Activated CD4-positive, alpha-beta T cell treated with anti-CD3 and anti-CD28 coated beads for 36 hours (primary cell): Measurements from ENCODE around the gene FAHD2B. TPM values are rescaled to one million over a fixed set of nuclear protein-coding genes. Genes with fewer than 3 reads are reported as not detected.
"Not testable (repeated sequence)": the region's sequence is repeated elsewhere in the genome, so short reads cannot be mapped to it uniquely, and the experiment has no call there.

ENCODE experiments used
- ATAC-seq: fragments of 200-7000 bp; cut with Tn5 transposase; one replicate; pipeline ENCODE4 v1.10.0; 2021; ENCODE audit warnings: mild to moderate bottlenecking, moderate library complexity
- CTCF ChIA-PET: fragments of 350-600 bp; sonication (Branson Sonifier 250); formaldehyde crosslinking; loops from one replicate; lab custom pipeline; 2021; ENCODE audit warnings: antibody characterized with exemption; lab: Charles Lee
- POLR2A ChIA-PET: fragments of 350-600 bp; sonication (Branson Sonifier 250); formaldehyde crosslinking; loops from one replicate; lab custom pipeline; 2021; ENCODE audit warnings: antibody characterized with exemption, inconsistent platforms; lab: Charles Lee
- DNase-seq: peaks from one replicate; pipeline ENCODE4 v3.0.0-alpha.2; 2020
- H3K27ac Mint-ChIP-seq: one replicate; pipeline ENCODE4 v1.8.0; 2021; ENCODE audit warnings: mixed read lengths
- H3K27me3 Mint-ChIP-seq: one replicate; pipeline ENCODE4 v1.8.0; 2021; ENCODE audit warnings: mixed read lengths
- H3K36me3 Mint-ChIP-seq: one replicate; pipeline ENCODE4 v1.8.0; 2021; ENCODE audit warnings: low read depth, mixed read lengths
- H3K4me1 Mint-ChIP-seq: one replicate; pipeline ENCODE4 v1.8.0; 2021; ENCODE audit warnings: mixed read lengths
- H3K4me3 Mint-ChIP-seq: one replicate; pipeline ENCODE4 v1.8.0; 2021; ENCODE audit warnings: mild to moderate bottlenecking, moderate library complexity, mixed read lengths
- H3K9me3 Mint-ChIP-seq: one replicate; pipeline ENCODE4 v1.8.0; 2021; ENCODE audit warnings: low read depth, mixed read lengths
- intact Hi-C, 2 experiments: fragments of 100-400 bp; cut with DNase I in 1 of 2; cut with micrococcal nuclease in 1 of 2; formaldehyde crosslinking; loops; one replicate each; pipeline versions ENCODE4 v1.14.2 to v1.15.1; 2022 to 2024; cut with DNase I, micrococcal nuclease
- total RNA-seq, 2 experiments: library from RNA; stranded (reverse); gene quantifications; one replicate each; pipeline ENCODE4 v1.2.3, GENCODE V29; 2021

Gene FAHD2B
- total RNA-seq, 2 experiments from 2014 or later = 21.0 to 26.2 TPM

- DNase-seq (no peak), ATAC-seq (no peak)
- ChIA-PET CTCF (interaction anchor here (0.8 kb wide), 1 partner anchor 66 kb away, joined by 4 read pairs; no protein-coding TSS in a partner anchor), POLR2A (no interaction called here)
- no peak overlapping the region for H3K27ac Mint-ChIP-seq
- no peaks in the 10 kb centered on the region for H3K9me3 Mint-ChIP-seq
- no peak overlapping the region for H3K4me3 Mint-ChIP-seq
- peaks cover 4% of the 10 kb centered on the region for H3K27me3 Mint-ChIP-seq
- H3K4me1 Mint-ChIP-seq = no peaks in the 10 kb centered on the region
- intact Hi-C loops = no loop called here
- no peaks in the 10 kb centered on the region for H3K36me3 Mint-ChIP-seq
Measured at GRCh38 chr2:97067279-97068004, 27.2 kb downstream of the FAHD2B start.

- CTCF ChIA-PET = not testable (repeated sequence)
Measured at GRCh38 chr2:97066030-97066429, 28.7 kb downstream of the FAHD2B start.

GRCh38 chr2:97062020-97062419, 32.7 kb downstream of the FAHD2B start:
- H3K27ac Mint-ChIP-seq, H3K4me3 Mint-ChIP-seq, DNase-seq, CTCF ChIA-PET, H3K9me3 Mint-ChIP-seq, intact Hi-C loops, H3K4me1 Mint-ChIP-seq, ATAC-seq, H3K36me3 Mint-ChIP-seq, POLR2A ChIA-PET, H3K27me3 Mint-ChIP-seq: not testable (repeated sequence)

More at GRCh38 chr2:97066030-97066429, 28.7 kb downstream of the FAHD2B start:
- DNase-seq, POLR2A ChIA-PET, H3K27ac Mint-ChIP-seq, ATAC-seq, H3K4me1 Mint-ChIP-seq, H3K4me3 Mint-ChIP-seq, intact Hi-C loops, H3K36me3 Mint-ChIP-seq, H3K27me3 Mint-ChIP-seq, H3K9me3 Mint-ChIP-seq: not testable (repeated sequence)

DNA sequence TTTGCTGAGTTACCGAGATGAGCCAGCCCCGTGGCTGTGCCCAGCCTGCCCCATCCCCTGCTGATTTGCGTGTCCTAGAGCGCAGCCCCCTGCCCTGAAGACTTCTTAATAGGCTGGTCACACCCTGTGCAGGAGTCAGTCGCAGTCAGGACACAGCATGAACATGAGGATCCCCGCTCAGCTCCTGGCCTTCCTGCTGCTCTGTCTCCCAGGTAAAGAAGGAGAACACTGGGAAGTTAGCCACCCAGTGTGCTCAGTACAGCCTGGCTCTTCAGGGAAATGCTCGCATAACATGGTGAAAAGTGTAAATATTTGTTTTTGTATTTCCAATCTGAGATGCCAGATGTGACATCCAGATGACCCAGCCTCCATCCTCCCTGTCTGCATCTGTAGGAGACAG, 34.9 kb downstream of the FAHD2B start:
- H3K9me3 Mint-ChIP-seq, H3K4me3 Mint-ChIP-seq, H3K4me1 Mint-ChIP-seq, intact Hi-C loops, CTCF ChIA-PET, H3K36me3 Mint-ChIP-seq, H3K27ac Mint-ChIP-seq, ATAC-seq, DNase-seq, POLR2A ChIA-PET, H3K27me3 Mint-ChIP-seq: not testable (repeated sequence)

DNA sequence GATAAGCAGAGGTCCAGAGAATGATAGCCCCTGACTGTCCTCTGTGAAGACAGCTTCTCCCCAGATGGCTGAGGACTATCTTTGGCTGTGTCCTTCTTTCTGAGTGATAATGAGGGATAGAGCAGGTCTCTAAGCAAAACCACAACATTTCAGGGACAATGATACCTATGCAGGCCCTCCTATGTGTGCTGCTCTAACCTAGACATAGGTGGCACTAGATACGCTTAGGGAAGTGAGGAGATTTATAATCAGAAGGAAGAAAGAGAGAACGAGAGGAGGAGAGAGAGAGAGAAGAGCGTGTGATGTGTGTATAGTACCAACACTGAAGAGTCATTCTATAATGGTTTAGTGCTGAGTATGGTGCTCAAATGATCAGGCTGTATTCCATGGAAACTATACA, 38.5 kb downstream of the FAHD2B start:
- H3K27ac Mint-ChIP-seq, H3K27me3 Mint-ChIP-seq, DNase-seq, H3K4me3 Mint-ChIP-seq, H3K4me1 Mint-ChIP-seq, H3K36me3 Mint-ChIP-seq, POLR2A ChIA-PET, H3K9me3 Mint-ChIP-seq, CTCF ChIA-PET, ATAC-seq, intact Hi-C loops: not testable (repeated sequence)

- CTCF ChIA-PET, ATAC-seq, POLR2A ChIA-PET, H3K27me3 Mint-ChIP-seq, H3K4me3 Mint-ChIP-seq, DNase-seq, H3K27ac Mint-ChIP-seq, H3K9me3 Mint-ChIP-seq, H3K4me1 Mint-ChIP-seq, intact Hi-C loops, H3K36me3 Mint-ChIP-seq: not testable (repeated sequence)
Measured at GRCh38 chr2:97050032-97050431, 44.6 kb downstream of the FAHD2B start.

- POLR2A ChIA-PET, ATAC-seq, CTCF ChIA-PET, DNase-seq, H3K36me3 Mint-ChIP-seq, H3K4me1 Mint-ChIP-seq, H3K27me3 Mint-ChIP-seq, H3K9me3 Mint-ChIP-seq, intact Hi-C loops, H3K4me3 Mint-ChIP-seq, H3K27ac Mint-ChIP-seq: not testable (repeated sequence)
Measured at GRCh38 chr2:97048448-97048847, 46.2 kb downstream of the FAHD2B start.

- H3K36me3 Mint-ChIP-seq, DNase-seq, CTCF ChIA-PET, H3K27me3 Mint-ChIP-seq, POLR2A ChIA-PET, H3K27ac Mint-ChIP-seq, H3K4me3 Mint-ChIP-seq, intact Hi-C loops, H3K4me1 Mint-ChIP-seq, ATAC-seq, H3K9me3 Mint-ChIP-seq: not testable (repeated sequence)
Measured at GRCh38 chr2:97046676-97047075, 48.0 kb downstream of the FAHD2B start.

- ATAC-seq, intact Hi-C loops, H3K4me3 Mint-ChIP-seq, DNase-seq, H3K9me3 Mint-ChIP-seq, CTCF ChIA-PET, POLR2A ChIA-PET, H3K27ac Mint-ChIP-seq, H3K4me1 Mint-ChIP-seq, H3K27me3 Mint-ChIP-seq, H3K36me3 Mint-ChIP-seq: not testable (repeated sequence)
Measured at GRCh38 chr2:97045895-97046499, 48.7 kb downstream of the FAHD2B start.

Other genes with a start within 250 kb of the FAHD2B start
- gene ANKRD39, start 236.9 kb downstream of the FAHD2B start, total RNA-seq = 10 to 100 TPM; 23.0 to 23.6 TPM
- gene SEMA4C, start 224.8 kb downstream of the FAHD2B start, total RNA-seq = 1 to 10 TPM; 7.5 to 9.6 TPM
- under 1 TPM in 1 of 2 experiments, not detected in 1; 0.11 TPM for gene FAM178B, start 108.3 kb downstream of the FAHD2B start, total RNA-seq
- gene ANKRD36, start 18.3 kb upstream of the FAHD2B start, total RNA-seq = 10 to 100 TPM; 24.5 to 31.8 TPM